ENCODE results near the gene C1QBP. TPM values are rescaled to one million over a fixed set of nuclear protein-coding genes. Genes with fewer than 3 reads are reported as not detected.

C1QBP gene
- total RNA-seq, 1 donor from 2014 or later: 100 TPM

DNA sequence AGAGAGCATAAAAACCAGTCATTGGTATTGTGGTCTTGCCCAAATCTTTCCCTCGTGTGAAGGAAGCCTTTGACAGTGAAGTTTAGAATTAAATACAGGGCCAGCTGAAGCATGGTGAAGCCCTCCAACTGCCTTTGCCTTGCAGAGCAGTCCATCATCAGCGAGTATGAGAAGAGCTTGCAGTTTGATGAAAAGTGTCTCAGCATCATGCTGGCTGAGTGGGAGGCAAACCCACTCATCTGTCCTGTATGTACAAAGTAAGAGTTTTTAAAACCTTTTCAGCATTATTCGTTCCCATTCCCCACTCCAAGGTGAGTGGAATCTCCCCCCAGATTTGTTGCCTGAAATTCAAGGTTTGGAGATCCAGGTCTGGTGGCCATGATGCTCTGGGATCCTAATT, 13.1 kb downstream of the C1QBP start:
- TF ChIP-seq, protein P1, sequence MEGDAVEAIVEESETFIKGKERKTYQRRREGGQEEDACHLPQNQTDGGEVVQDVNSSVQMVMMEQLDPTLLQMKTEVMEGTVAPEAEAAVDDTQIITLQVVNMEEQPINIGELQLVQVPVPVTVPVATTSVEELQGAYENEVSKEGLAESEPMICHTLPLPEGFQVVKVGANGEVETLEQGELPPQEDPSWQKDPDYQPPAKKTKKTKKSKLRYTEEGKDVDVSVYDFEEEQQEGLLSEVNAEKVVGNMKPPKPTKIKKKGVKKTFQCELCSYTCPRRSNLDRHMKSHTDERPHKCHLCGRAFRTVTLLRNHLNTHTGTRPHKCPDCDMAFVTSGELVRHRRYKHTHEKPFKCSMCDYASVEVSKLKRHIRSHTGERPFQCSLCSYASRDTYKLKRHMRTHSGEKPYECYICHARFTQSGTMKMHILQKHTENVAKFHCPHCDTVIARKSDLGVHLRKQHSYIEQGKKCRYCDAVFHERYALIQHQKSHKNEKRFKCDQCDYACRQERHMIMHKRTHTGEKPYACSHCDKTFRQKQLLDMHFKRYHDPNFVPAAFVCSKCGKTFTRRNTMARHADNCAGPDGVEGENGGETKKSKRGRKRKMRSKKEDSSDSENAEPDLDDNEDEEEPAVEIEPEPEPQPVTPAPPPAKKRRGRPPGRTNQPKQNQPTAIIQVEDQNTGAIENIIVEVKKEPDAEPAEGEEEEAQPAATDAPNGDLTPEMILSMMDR (IDR thresholded peaks at IDR 0.05; ENCODE audit: unreplicated experiment): no peak
- peaks cover 4% of the 10 kb centered on the region for H3K27me3 Mint-ChIP-seq (ENCODE audit: unreplicated experiment)
- H3K4me1 Mint-ChIP-seq (ENCODE audit: unreplicated experiment): peaks cover 6% of the 10 kb centered on the region
- H3K9me3 Mint-ChIP-seq (ENCODE audit: unreplicated experiment): no peaks in the 10 kb centered on the region
- peak overlapping the region; percentile 6 for H3K4me3 Mint-ChIP-seq (ENCODE audit: unreplicated experiment)
- peaks cover 29% of the 10 kb centered on the region for H3K36me3 Mint-ChIP-seq (ENCODE audit: low read depth, unreplicated experiment)
- no peak overlapping the region for H3K27ac Mint-ChIP-seq (ENCODE audit: unreplicated experiment)
- no peak for DNase-seq (ENCODE audit: low spot score)

DNA sequence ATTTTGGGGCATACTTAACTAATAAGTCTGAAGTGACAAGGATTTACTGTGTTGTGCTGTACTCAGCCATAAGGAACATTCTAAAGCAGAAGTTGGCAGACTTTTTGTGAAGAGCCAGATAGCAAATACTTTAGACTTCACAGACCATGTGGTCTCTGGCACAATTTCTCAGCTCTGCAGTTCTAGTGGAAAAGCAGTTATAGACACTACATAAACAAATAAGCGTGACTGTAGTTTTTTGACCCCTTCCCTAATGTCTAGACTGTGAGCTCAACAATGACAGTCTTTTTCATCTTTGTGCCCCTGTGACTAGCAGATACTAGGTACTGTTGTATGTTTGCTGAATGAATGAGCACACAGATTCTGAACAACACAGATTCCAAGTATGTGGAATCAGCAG, 14.0 kb downstream of the C1QBP start:
- TF ChIP-seq, protein P1 (IDR thresholded peaks at IDR 0.05; ENCODE audit: unreplicated experiment): no peak
- no peak for DNase-seq (ENCODE audit: low spot score)
- Mint-ChIP-seq H3K27ac (ENCODE audit: unreplicated experiment) (no peak overlapping the region), H3K9me3 (ENCODE audit: unreplicated experiment) (no peaks in the 10 kb centered on the region), H3K36me3 (ENCODE audit: low read depth, unreplicated experiment) (peaks cover 24% of the 10 kb centered on the region), H3K4me3 (ENCODE audit: unreplicated experiment) (no peak overlapping the region), H3K4me1 (ENCODE audit: unreplicated experiment) (peaks cover 13% of the 10 kb centered on the region), H3K27me3 (ENCODE audit: unreplicated experiment) (peaks cover 2% of the 10 kb centered on the region)

DNA sequence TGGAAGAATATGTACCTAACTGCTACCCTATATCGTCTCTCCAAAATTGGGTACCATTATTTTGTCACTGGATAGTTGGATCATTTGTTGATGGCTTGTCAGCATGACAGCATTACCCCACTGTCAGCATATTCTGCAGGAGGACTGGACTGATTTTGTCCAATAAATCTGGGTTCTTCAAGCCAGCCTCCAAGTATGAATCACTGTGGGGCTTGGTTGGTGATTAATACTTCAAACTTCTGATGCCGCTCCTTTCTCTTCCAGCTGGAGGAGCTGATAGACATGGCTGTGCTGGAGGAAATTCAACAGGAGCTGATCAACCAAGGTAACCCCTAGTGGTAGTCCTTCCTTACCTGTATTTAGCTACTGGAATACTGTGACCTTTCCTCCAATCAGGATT, 16.4 kb downstream of the C1QBP start:
- no peaks in the 10 kb centered on the region for H3K9me3 Mint-ChIP-seq (ENCODE audit: unreplicated experiment)
- H3K27ac Mint-ChIP-seq (ENCODE audit: unreplicated experiment): no peak overlapping the region
- H3K4me1 Mint-ChIP-seq (ENCODE audit: unreplicated experiment): peaks cover 13% of the 10 kb centered on the region
- peaks cover 11% of the 10 kb centered on the region for H3K36me3 Mint-ChIP-seq (ENCODE audit: low read depth, unreplicated experiment)
- TF ChIP-seq, protein P1 (IDR thresholded peaks at IDR 0.05; ENCODE audit: unreplicated experiment): no peak
- H3K4me3 Mint-ChIP-seq (ENCODE audit: unreplicated experiment): no peak overlapping the region
- peaks cover 2% of the 10 kb centered on the region for H3K27me3 Mint-ChIP-seq (ENCODE audit: unreplicated experiment)
- DNase-seq (ENCODE audit: low spot score): no peak

DNA sequence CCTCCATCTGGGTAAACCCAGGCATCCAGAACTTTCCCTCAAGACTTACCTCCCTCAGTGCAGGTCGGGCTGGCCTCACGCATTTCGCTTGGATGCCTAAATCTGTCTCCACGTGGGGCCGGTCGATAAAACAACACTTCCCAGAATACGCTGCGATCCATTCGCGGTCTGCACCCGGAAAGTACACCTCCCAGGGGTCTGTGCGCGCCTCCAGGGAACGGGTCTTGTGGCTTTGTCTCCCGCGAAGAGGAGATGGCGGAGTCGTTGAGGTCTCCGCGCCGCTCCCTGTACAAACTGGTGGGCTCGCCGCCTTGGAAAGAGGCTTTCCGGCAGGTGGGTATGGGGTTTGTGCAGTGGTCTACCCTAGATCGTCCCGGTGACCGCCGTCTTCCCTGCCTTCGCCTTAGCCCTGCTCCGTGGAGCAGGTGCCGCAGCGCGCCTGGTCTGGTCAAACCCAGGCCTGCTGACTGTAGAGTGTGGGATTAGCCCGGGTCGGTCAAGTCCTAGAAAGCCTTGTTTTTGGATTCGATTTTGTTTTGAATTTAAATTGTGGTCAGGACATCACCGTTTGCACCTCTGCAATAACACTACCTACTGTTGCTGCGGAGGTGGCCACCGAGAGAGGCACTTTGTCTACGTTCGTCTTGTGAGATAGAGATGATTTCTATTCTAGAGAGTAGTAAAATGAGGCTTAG, 18.8 kb downstream of the C1QBP start, which contains the start of gene RPAIN:
TSS of gene RPAIN (plus strand) at position 224 of the 695 bp plus-strand sequence. CDS start at position 253, 29 bp downstream.
- peak within 1 kb of the TSS; percentile 100 for H3K4me3 Mint-ChIP-seq (ENCODE audit: unreplicated experiment)

More for the DNA sequence above, 18.8 kb downstream of the C1QBP start, which contains the start of gene RPAIN:
- DNase-seq (ENCODE audit: low spot score): peak; percentile 72
- Mint-ChIP-seq H3K27ac (ENCODE audit: unreplicated experiment) (peak within 1 kb of the TSS; percentile 95), H3K4me1 (ENCODE audit: unreplicated experiment) (peaks cover 13% of the 10 kb centered on the region), H3K36me3 (ENCODE audit: low read depth, unreplicated experiment) (peaks cover 3% of the 10 kb centered on the region), H3K9me3 (ENCODE audit: unreplicated experiment) (no peaks in the 10 kb centered on the region), H3K27me3 (ENCODE audit: unreplicated experiment) (peaks cover 2% of the 10 kb centered on the region)
- TF ChIP-seq, protein P1 (IDR thresholded peaks at IDR 0.05; ENCODE audit: unreplicated experiment): no peak

All from endothelial cell (in vitro differentiated cells).